HEK293 (cell line): Measurements from ENCODE around the gene RIMS4.
A peak's percentile ranks its signal among the peaks of the same experiment; 100 is the strongest.

Source experiments
- CTCF ChIA-PET: fragments of 350-600 bp; formaldehyde crosslinking; extraction: SDS; loops from one replicate; lab custom pipeline; 2021; ENCODE audit warnings: antibody characterized with exemption; lab: Yijun Ruan, JAX
- POLR2A ChIA-PET: fragments of 300-600 bp; formaldehyde crosslinking; extraction: SDS; loops from one replicate; lab custom pipeline; 2020; ENCODE audit warnings: antibody characterized with exemption, inconsistent platforms; lab: Yijun Ruan, JAX
- H3K27ac ChIP-seq: fragments of 200-500 bp; sonication (Bioruptor generic); 2 replicates; pipeline ENCODE4 v1.5.1; 2014; ENCODE audit warnings: low read depth, low read length, control low read depth, inconsistent platforms; ENCODE audit errors: extremely low read depth
- H3K36me3 ChIP-seq, 2 experiments: fragments of 200-500 bp in 1 of 2; sonication (Bioruptor generic) in 1 of 2; 1 replicate in 1 of 2; 2 replicates in 1 of 2; pipeline ENCODE4 v1.5.1; 2014 to 2017; ENCODE audit warnings: inconsistent platforms in 2 of 2, low read length in 2 of 2; ENCODE audit not compliant: control insufficient read depth in 2 of 2, insufficient read depth in 1 of 2
- H3K4me1 ChIP-seq: fragments of 200-500 bp; sonication (Bioruptor generic); 2 replicates; pipeline ENCODE4 v1.5.1; 2014; ENCODE audit warnings: mild to moderate bottlenecking, low read length, inconsistent platforms; ENCODE audit not compliant: control insufficient read depth, insufficient read depth
- H3K4me3 ChIP-seq: 2 replicates; pipeline ENCODE4 v1.5.1; 2011; ENCODE audit warnings: low read depth, mild to moderate bottlenecking, control low read depth, low read length, moderate library complexity
- H3K9me3 ChIP-seq: fragments of 200-500 bp; sonication (Bioruptor generic); 2 replicates; pipeline ENCODE4 v1.5.1; 2014; ENCODE audit warnings: low read depth, low read length, inconsistent platforms; ENCODE audit not compliant: control insufficient read depth, insufficient read depth
- GLIS2 ChIP-seq: fragments of 450-650 bp; formaldehyde crosslinking; IDR thresholded peaks from 2 replicates; pipeline ENCODE4 v1.5.1; 2016; ENCODE audit warnings: missing biosample characterization, missing genetic modification characterization
- MEIS1 ChIP-seq: sonication (generic); formaldehyde crosslinking; IDR thresholded peaks from 2 replicates; pipeline ENCODE4 v1.8.1; 2022; ENCODE audit warnings: missing genetic modification reagents, mild to moderate bottlenecking, borderline replicate concordance
- PRDM1 ChIP-seq: fragments of 450-650 bp; formaldehyde crosslinking; IDR thresholded peaks from 2 replicates; pipeline ENCODE4; 2016; ENCODE audit warnings: missing biosample characterization, missing genetic modification characterization
- SCRT2 ChIP-seq: fragments of 450-650 bp; formaldehyde crosslinking; IDR thresholded peaks from 2 replicates; pipeline ENCODE4 v1.5.1; 2016; ENCODE audit warnings: missing biosample characterization, missing genetic modification characterization
- WT1 ChIP-seq: fragments of 450-650 bp; formaldehyde crosslinking; IDR thresholded peaks from 2 replicates; pipeline ENCODE4 v1.5.1; 2016; ENCODE audit warnings: missing biosample characterization, missing genetic modification characterization
- ZBTB17 ChIP-seq: fragments of 450-650 bp; formaldehyde crosslinking; IDR thresholded peaks from 2 replicates; pipeline ENCODE4 v1.5.1; 2016; ENCODE audit warnings: missing biosample characterization, missing genetic modification characterization
- ZBTB48 ChIP-seq: fragments of 450-650 bp; formaldehyde crosslinking; IDR thresholded peaks from 2 replicates; pipeline ENCODE4 v1.5.1; 2016; ENCODE audit warnings: missing biosample characterization, missing genetic modification characterization
- ZIC2 ChIP-seq: fragments of 450-650 bp; formaldehyde crosslinking; IDR thresholded peaks from 2 replicates; pipeline ENCODE4 v1.5.1; 2016; ENCODE audit warnings: missing biosample characterization, missing genetic modification characterization
- ZNF24 ChIP-seq: fragments of 450-650 bp; formaldehyde crosslinking; IDR thresholded peaks from 2 replicates; pipeline ENCODE4 v1.5.1; 2016; ENCODE audit warnings: missing biosample characterization, missing genetic modification characterization
- ZNF354C ChIP-seq: fragments of 450-650 bp; formaldehyde crosslinking; IDR thresholded peaks from 2 replicates; pipeline ENCODE4 v1.5.1; 2016; ENCODE audit warnings: missing biosample characterization, missing genetic modification characterization, low read depth, borderline replicate concordance
- ZNF391 ChIP-seq: fragments of 450-650 bp; formaldehyde crosslinking; IDR thresholded peaks from 2 replicates; pipeline ENCODE4 v1.5.1; 2016; ENCODE audit warnings: low read depth, missing biosample characterization, missing genetic modification characterization, borderline replicate concordance
- ZNF529 ChIP-seq: fragments of 450-650 bp; formaldehyde crosslinking; IDR thresholded peaks from 2 replicates; pipeline ENCODE4 v1.5.1; 2017; ENCODE audit warnings: missing genetic modification characterization, missing biosample characterization; ENCODE audit not compliant: insufficient replicate concordance
- ZNF549 ChIP-seq: fragments of 450-650 bp; IDR thresholded peaks from 2 replicates; pipeline ENCODE4 v1.5.1; 2018; ENCODE audit warnings: missing biosample characterization, missing genetic modification characterization, mild to moderate bottlenecking, inconsistent platforms, moderate library complexity
- ZNF792 ChIP-seq: fragments of 450-650 bp; formaldehyde crosslinking; IDR thresholded peaks from 2 replicates; pipeline ENCODE4 v1.5.1; 2016; ENCODE audit warnings: missing biosample characterization, missing genetic modification characterization
- TF ChIP-seq, protein P1 (sequence below): fragments of 450-650 bp; formaldehyde crosslinking; optimal IDR thresholded peaks from 2 replicates; pipeline ENCODE3; 2016; ENCODE audit warnings: missing biosample characterization, mild to moderate bottlenecking, missing genetic modification characterization
- TF ChIP-seq, protein P2 (sequence below): fragments of 450-650 bp; formaldehyde crosslinking; IDR thresholded peaks from 2 replicates; pipeline ENCODE4 v1.5.1; 2017; ENCODE audit warnings: missing biosample characterization, missing genetic modification characterization
- TF ChIP-seq, protein P3 (sequence below): fragments of 450-650 bp; formaldehyde crosslinking; IDR thresholded peaks from 2 replicates; pipeline ENCODE4 v1.5.1; 2016; ENCODE audit warnings: missing biosample characterization, missing genetic modification characterization
- TF ChIP-seq, protein P4 (sequence below): fragments of 450-650 bp; formaldehyde crosslinking; IDR thresholded peaks from 2 replicates; pipeline ENCODE4 v1.5.1; 2016; ENCODE audit warnings: missing biosample characterization, missing genetic modification characterization

RIMS4 gene

DNA sequence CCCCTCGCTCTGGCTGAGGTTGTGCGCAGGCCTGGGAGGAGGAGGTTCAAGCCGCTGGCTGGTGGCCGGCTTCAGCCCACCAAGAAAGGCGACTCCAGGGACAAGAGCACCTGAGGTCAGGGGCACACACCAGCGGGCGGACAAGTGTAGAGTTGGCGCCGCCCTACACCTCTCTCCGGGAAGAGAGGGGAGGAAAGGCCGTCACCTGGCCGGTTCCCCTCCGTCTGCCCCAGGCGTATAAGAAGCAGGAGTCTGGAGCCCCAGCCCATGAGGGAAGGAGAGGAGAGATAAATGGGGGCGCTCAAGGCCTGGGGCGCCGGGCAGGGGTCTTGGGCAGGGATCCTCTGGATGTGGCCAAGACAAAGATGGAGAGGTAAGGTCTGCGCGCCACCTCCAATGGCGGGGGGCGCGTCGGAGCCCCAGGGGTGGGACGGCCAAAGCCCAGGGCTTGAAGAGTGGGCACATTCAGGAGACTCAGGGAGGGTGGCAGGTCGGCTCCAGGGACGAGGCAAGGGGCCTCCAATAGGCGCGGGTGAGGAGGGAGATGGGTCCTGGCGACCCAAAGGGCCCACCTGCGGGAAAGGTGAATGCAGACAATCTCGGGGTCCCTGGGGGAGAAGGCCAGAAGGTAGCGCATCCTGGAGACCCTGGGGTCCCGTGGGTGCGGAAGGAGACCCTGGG lies 826 bp downstream of the RIMS4 start:
- POLR2A ChIA-PET, result no interaction called here
- CTCF ChIA-PET, result interaction anchor here (1.1 kb wide), 1 partner anchor 62 kb away, joined by 4 read pairs; no protein-coding TSS in a partner anchor
- Histone ChIP-seq H3K4me1 (no peaks in the 10 kb centered on the region), H3K36me3 (no peaks in the 10 kb centered on the region), H3K27ac (no peak overlapping the region), H3K4me3 (peak overlapping the region; percentile 37), H3K9me3 (no peaks in the 10 kb centered on the region)
- TF ChIP-seq ZNF529 (tag by site-specific recombination) (no peak), SCRT2 (peak; percentile 4; the same call in 1 of the 2 replicates), MEIS1 (CRISPR knock-in tag) (no peak), WT1 (tag by site-specific recombination) (no peak), ZBTB48 (tag by site-specific recombination) (0 out of 2 replicates have a peak, but pooled peaks have one; percentile 25), GLIS2 (peak; percentile 27; the same call in 1 of the 2 replicates), ZNF549 (no peak), ZNF792 (tag by site-specific recombination) (no peak), ZNF391 (tag by site-specific recombination) (no peak), ZNF354C (tag by site-specific recombination) (no peak), ZBTB17 (no peak), ZNF24 (tag by site-specific recombination) (no peak)
- TF ChIP-seq, protein P1, sequence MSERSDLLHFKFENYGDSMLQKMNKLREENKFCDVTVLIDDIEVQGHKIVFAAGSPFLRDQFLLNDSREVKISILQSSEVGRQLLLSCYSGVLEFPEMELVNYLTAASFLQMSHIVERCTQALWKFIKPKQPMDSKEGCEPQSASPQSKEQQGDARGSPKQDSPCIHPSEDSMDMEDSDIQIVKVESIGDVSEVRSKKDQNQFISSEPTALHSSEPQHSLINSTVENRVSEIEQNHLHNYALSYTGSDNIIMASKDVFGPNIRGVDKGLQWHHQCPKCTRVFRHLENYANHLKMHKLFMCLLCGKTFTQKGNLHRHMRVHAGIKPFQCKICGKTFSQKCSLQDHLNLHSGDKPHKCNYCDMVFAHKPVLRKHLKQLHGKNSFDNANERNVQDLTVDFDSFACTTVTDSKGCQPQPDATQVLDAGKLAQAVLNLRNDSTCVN, result peak; percentile 17
- TF ChIP-seq, protein P2, sequence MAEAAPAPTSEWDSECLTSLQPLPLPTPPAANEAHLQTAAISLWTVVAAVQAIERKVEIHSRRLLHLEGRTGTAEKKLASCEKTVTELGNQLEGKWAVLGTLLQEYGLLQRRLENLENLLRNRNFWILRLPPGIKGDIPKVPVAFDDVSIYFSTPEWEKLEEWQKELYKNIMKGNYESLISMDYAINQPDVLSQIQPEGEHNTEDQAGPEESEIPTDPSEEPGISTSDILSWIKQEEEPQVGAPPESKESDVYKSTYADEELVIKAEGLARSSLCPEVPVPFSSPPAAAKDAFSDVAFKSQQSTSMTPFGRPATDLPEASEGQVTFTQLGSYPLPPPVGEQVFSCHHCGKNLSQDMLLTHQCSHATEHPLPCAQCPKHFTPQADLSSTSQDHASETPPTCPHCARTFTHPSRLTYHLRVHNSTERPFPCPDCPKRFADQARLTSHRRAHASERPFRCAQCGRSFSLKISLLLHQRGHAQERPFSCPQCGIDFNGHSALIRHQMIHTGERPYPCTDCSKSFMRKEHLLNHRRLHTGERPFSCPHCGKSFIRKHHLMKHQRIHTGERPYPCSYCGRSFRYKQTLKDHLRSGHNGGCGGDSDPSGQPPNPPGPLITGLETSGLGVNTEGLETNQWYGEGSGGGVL (tag by site-specific recombination), result no peak
- TF ChIP-seq, protein P3, sequence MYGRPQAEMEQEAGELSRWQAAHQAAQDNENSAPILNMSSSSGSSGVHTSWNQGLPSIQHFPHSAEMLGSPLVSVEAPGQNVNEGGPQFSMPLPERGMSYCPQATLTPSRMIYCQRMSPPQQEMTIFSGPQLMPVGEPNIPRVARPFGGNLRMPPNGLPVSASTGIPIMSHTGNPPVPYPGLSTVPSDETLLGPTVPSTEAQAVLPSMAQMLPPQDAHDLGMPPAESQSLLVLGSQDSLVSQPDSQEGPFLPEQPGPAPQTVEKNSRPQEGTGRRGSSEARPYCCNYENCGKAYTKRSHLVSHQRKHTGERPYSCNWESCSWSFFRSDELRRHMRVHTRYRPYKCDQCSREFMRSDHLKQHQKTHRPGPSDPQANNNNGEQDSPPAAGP (tag by site-specific recombination), result no peak

DNA sequence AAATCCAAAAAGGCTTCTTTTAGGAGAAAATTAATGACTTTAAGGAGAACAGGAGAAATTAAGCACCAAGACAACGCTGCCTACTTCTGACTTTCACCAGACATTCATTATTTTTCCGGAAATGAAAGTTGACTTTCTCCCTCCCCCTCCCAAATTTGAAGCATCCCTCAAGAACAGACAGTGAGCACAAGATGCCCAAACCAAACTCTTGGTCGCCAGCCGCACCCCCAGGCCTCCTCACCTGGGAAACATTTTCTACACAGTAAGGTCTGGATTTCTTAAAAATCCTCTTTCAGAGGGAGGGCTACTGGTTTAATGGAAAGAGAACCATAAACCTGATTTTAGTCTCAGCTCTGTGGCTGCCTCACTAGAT lies 2.7 kb downstream of the RIMS4 start:
- H3K9me3 ChIP-seq, result no peaks in the 10 kb centered on the region
- H3K4me1 ChIP-seq, result no peaks in the 10 kb centered on the region
- CTCF ChIA-PET, result no interaction called here

More for the DNA sequence above, 2.7 kb downstream of the RIMS4 start:
- POLR2A ChIA-PET, result no interaction called here
- TF ChIP-seq, protein P4, sequence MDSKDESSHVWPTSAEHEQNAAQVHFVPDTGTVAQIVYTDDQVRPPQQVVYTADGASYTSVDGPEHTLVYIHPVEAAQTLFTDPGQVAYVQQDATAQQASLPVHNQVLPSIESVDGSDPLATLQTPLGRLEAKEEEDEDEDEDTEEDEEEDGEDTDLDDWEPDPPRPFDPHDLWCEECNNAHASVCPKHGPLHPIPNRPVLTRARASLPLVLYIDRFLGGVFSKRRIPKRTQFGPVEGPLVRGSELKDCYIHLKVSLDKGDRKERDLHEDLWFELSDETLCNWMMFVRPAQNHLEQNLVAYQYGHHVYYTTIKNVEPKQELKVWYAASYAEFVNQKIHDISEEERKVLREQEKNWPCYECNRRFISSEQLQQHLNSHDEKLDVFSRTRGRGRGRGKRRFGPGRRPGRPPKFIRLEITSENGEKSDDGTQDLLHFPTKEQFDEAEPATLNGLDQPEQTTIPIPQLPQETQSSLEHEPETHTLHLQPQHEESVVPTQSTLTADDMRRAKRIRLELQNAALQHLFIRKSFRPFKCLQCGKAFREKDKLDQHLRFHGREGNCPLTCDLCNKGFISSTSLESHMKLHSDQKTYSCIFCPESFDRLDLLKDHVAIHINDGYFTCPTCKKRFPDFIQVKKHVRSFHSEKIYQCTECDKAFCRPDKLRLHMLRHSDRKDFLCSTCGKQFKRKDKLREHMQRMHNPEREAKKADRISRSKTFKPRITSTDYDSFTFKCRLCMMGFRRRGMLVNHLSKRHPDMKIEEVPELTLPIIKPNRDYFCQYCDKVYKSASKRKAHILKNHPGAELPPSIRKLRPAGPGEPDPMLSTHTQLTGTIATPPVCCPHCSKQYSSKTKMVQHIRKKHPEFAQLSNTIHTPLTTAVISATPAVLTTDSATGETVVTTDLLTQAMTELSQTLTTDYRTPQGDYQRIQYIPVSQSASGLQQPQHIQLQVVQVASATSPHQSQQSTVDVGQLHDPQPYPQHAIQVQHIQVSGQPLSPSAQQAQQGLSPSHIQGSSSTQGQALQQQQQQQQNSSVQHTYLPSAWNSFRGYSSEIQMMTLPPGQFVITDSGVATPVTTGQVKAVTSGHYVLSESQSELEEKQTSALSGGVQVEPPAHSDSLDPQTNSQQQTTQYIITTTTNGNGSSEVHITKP (tag by site-specific recombination), result peak; percentile 85
- TF ChIP-seq PRDM1 (peak; percentile 85), ZIC2 (no peak)
- Histone ChIP-seq H3K27ac (no peak overlapping the region), H3K4me3 (no peak overlapping the region), H3K36me3 (no peaks in the 10 kb centered on the region)
